ENCODE results near the gene NES.

NES gene

DNA sequence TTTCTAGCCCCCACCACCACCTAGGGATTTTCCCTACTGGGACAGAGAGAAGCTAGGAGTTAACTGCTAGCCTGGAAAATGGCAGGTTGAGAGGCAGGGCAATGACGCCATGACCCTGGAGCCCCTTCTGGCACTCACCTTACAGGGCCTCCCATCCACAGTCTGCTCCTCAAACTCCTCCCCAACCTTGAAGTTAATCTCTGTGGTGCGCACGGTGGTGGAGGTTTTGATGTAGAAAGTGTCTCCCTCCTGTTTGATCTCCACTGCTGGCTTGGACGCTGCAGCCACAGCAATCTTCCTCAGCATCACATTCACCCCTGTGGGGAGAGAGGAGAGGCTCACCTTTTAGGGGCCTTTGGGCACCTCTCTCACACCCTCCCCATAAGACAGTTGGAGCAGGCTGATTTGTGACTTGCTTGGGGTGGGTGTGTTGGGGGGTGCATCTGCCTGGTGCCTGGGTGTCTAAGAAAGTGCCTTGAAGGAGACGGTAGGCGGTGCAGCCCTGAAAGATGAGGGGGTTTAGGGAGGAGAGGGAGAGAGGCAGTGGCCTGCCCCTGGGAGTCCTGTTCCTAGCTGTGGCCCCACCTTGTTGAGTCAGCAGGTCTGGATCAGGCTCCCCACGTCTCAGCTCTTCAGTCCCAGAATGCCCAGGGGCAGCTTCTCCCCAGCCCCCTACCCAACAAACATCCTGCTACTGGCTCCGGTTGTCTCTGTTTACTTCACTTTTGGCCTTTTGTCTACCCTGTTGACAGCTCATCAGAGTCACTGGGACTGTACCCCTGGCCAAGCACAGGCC, 23.7 kb upstream of the NES start:
- Histone ChIP-seq H3K27me3 (replicated peaks) (no peaks in the 10 kb centered on the region), H3K36me3 (replicated peaks) (no peaks in the 10 kb centered on the region), H3K4me3 (ENCODE audit: low read depth, low read length) (no peak overlapping the region), H3K27ac (no peak overlapping the region)
- in situ Hi-C loops (cut with HindIII; ENCODE audit: low pct_ligation_motif_present, low sequenced_read_pairs) = no loop called here
- no peak for TF ChIP-seq CTCF (IDR thresholded peaks at IDR 0.05; ENCODE audit: low read depth, low read length, missing control alignments)
- DNase-seq = no peak

- in situ Hi-C loops (cut with HindIII; ENCODE audit: low pct_ligation_motif_present, low sequenced_read_pairs) = no loop called here
- DNase-seq = no peak
- no peak for TF ChIP-seq CTCF (IDR thresholded peaks at IDR 0.05; ENCODE audit: low read depth, low read length, missing control alignments)
These were observed 21.8 kb upstream of the NES start for GRCh38 chr1:156698995-156699394.

DNA sequence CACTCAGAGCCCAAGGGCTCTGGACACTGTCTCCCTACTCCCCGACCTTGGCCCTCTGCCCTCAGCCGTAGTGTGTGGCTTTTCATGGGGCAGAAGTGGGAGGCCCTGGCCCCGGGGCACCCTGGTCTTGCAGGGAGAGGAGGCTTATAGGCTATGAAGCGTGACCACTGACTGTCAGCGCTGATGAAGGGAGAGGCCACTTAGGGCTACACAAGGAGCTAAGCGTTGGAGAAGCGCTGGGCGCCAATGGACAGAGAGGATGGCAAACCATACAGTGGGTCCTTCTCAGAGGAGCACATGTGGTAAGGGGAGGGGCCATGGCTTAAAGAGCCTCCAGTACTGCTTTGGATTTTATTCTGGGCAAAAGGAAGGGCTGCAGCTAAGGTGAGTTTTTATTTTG, 20.3 kb upstream of the NES start:
- H3K36me3 ChIP-seq (replicated peaks) = no peaks in the 10 kb centered on the region
- no peak overlapping the region for H3K4me3 ChIP-seq (ENCODE audit: low read depth, low read length)
- in situ Hi-C loops (cut with HindIII; ENCODE audit: low pct_ligation_motif_present, low sequenced_read_pairs) = no loop called here
- no peak for DNase-seq
- no peak for TF ChIP-seq CTCF (IDR thresholded peaks at IDR 0.05; ENCODE audit: low read depth, low read length, missing control alignments)
- no peak overlapping the region for H3K27ac ChIP-seq
- H3K27me3 ChIP-seq (replicated peaks) = no peaks in the 10 kb centered on the region

More at GRCh38 chr1:156698995-156699394, 21.8 kb upstream of the NES start:
- H3K36me3 ChIP-seq (replicated peaks) = no peaks in the 10 kb centered on the region
- H3K27ac ChIP-seq = no peak overlapping the region
- H3K4me3 ChIP-seq (ENCODE audit: low read depth, low read length) = no peak overlapping the region
- H3K27me3 ChIP-seq (replicated peaks) = no peaks in the 10 kb centered on the region

DNA sequence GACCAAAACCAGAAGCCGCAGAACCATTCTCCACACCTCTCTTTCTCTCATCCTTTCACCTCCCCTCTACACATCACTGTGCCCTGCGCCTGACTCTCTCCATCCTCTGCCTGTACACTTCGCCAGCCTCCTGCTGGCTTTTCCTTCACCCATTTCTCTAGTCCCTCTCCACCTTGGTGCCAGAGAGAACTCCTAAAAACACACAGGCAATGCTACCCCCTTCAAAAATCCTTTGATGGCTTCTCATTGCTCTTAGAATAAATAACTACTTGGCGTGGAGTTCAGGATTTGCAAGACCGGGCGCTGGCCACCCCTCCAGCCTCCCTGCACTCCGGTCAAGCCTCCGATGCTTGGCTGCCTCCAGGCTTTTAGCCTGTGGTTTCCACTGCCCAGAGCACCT, 19.5 kb upstream of the NES start:
- H3K4me3 ChIP-seq (ENCODE audit: low read depth, low read length) = no peak overlapping the region
- no peak for TF ChIP-seq CTCF (IDR thresholded peaks at IDR 0.05; ENCODE audit: low read depth, low read length, missing control alignments)
- in situ Hi-C loops (cut with HindIII; ENCODE audit: low pct_ligation_motif_present, low sequenced_read_pairs) = no loop called here
- no peaks in the 10 kb centered on the region for H3K36me3 ChIP-seq (replicated peaks)
- no peak overlapping the region for H3K27ac ChIP-seq
- DNase-seq = no peak
- no peaks in the 10 kb centered on the region for H3K27me3 ChIP-seq (replicated peaks)

- Histone ChIP-seq H3K36me3 (replicated peaks) (no peaks in the 10 kb centered on the region), H3K27ac (no peak overlapping the region), H3K27me3 (replicated peaks) (peaks cover 4% of the 10 kb centered on the region), H3K4me3 (ENCODE audit: low read depth, low read length) (no peak overlapping the region)
- no peak for DNase-seq
- no peak for TF ChIP-seq CTCF (IDR thresholded peaks at IDR 0.05; ENCODE audit: low read depth, low read length, missing control alignments)
- in situ Hi-C loops (cut with HindIII; ENCODE audit: low pct_ligation_motif_present, low sequenced_read_pairs) = no loop called here
These were observed 17.4 kb upstream of the NES start for GRCh38 chr1:156694690-156694962.
